ENCODE data around the gene EIF4G3. TPM values are rescaled to one million over a fixed set of nuclear protein-coding genes. Genes with fewer than 3 reads are reported as not detected.

The EIF4G3 gene
- total and polyA plus RNA-seq, 2 donors (not counting 1 experiment from before 2014, with no cell fraction given), result 33.6 to 76.0 TPM

DNA sequence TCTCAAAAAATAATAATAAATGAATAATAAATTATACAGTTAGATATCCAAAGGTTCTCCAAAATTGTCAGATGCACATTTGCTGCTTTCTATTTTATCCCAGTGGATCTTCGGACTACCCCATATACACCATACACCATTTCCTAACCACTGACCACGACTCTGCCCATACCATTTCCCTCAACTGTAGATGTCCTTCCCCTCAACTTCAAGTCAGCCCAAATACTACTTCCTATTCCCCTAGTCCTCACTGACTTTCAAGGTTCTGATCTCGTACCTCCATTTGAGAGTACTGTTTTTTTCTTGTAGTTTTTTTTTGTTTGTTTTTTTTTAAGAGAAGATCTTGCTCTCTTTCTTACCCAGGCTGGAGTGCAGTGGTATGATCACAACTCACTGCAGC, 19.6 kb downstream of the EIF4G3 start:
- intact Hi-C loops (cut with micrococcal nuclease), result no loop called here
- ChIA-PET CTCF (no interaction called here), POLR2A (no interaction called here)
- TF ChIP-seq EZH2 (IDR thresholded peaks at IDR 0.05; ENCODE audit: borderline replicate concordance, insufficient read depth, low read depth, low read length, poor library complexity, severe bottlenecking), result no peak
- Histone ChIP-seq H3K4me1 (ENCODE audit: control insufficient read depth in 2 of 2, insufficient read depth in 2 of 2, low read length in 2 of 2) (no peaks in the 10 kb centered on the region), H3K79me2 (ENCODE audit: control insufficient read depth, insufficient read depth, low read length) (peaks cover 94% of the 10 kb centered on the region), H3K27ac (ENCODE audit: low read length in 2 of 2) (no peak overlapping the region), H3K36me3 (replicated peaks in 1 of 2; ENCODE audit: control extremely low read depth in 1 of 2, control insufficient read depth in 1 of 2, extremely low read depth in 1 of 2, insufficient read depth in 2 of 2, low read length in 1 of 2) (peaks cover 1 to 13% of the 10 kb centered on the region in 2 experiments), H3K4me2 (replicated peaks; ENCODE audit: low read depth, low read length, poor library complexity, severe bottlenecking) (no peak overlapping the region), H4K20me1 (ENCODE audit: control insufficient read depth, insufficient read depth, low read length, poor library complexity, severe bottlenecking) (no peaks in the 10 kb centered on the region), H3K4me3 (ENCODE audit: control extremely low read depth in 1 of 5, extremely low read depth in 1 of 5, insufficient read depth in 1 of 5, low read depth in 2 of 5, low read length in 4 of 5) (no peak overlapping the region), H3K9ac (ENCODE audit: low read length) (no peak overlapping the region), H2AFZ (ENCODE audit: insufficient read depth, low read depth, low read length, poor library complexity, severe bottlenecking) (no peak overlapping the region), H3K27me3 (replicated peaks in 1 of 4; ENCODE audit: control extremely low read depth in 1 of 4, control insufficient read depth in 3 of 4, insufficient read depth in 4 of 4, low read length in 3 of 4) (no peaks in the 10 kb centered on the region), H3K9me3 (ENCODE audit: control extremely low read depth in 1 of 3, control insufficient read depth in 2 of 3, insufficient read depth in 1 of 3, low read length in 2 of 3) (no peaks in the 10 kb centered on the region)
- DNase-seq, result no peak
- no peak overlapping the region for H3K27ac Mint-ChIP-seq
- 88% methylated on average over 1 of the region's 3 CpGs for WGBS (ENCODE audit: insufficient coverage)
- no peak overlapping the region for H3K4me3 Mint-ChIP-seq
- ATAC-seq (ENCODE audit: low read depth), result no peak
- H3K9me3 Mint-ChIP-seq (ENCODE audit: insufficient read depth), result no peaks in the 10 kb centered on the region
- H3K4me1 Mint-ChIP-seq, result peaks cover 22% of the 10 kb centered on the region
- H3K27me3 Mint-ChIP-seq, result no peaks in the 10 kb centered on the region

DNA sequence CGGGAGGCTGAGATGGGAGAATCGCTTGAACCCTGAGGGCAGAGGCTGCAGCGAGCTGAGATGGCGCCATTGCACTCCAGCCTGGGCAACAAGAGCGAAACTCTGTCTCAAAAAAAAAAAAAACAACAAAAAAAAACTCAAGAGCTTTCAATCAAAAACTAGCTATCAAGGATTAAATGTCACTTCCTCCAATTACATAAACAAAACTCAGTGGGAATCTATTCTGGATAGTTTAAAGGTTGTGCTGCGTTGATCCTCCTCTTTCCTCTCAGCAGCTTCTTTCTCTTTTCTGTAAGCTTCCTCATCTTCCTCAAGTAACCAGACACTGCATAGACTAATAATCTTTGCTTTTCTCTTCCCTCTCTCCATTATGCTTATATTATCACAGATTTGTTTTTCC, 20.7 kb downstream of the EIF4G3 start:
- Histone ChIP-seq H2AFZ (ENCODE audit: insufficient read depth, low read depth, low read length, poor library complexity, severe bottlenecking) (no peak overlapping the region), H3K36me3 (replicated peaks in 1 of 2; ENCODE audit: control extremely low read depth in 1 of 2, control insufficient read depth in 1 of 2, extremely low read depth in 1 of 2, insufficient read depth in 2 of 2, low read length in 1 of 2) (peaks cover 4 to 12% of the 10 kb centered on the region in 2 experiments), H3K79me2 (ENCODE audit: control insufficient read depth, insufficient read depth, low read length) (peaks cover 89% of the 10 kb centered on the region), H3K9ac (ENCODE audit: low read length) (no peak overlapping the region), H4K20me1 (ENCODE audit: control insufficient read depth, insufficient read depth, low read length, poor library complexity, severe bottlenecking) (no peaks in the 10 kb centered on the region), H3K27ac (ENCODE audit: low read length in 2 of 2) (no peak overlapping the region), H3K27me3 (replicated peaks in 1 of 4; ENCODE audit: control extremely low read depth in 1 of 4, control insufficient read depth in 3 of 4, insufficient read depth in 4 of 4, low read length in 3 of 4) (no peaks in the 10 kb centered on the region), H3K4me1 (ENCODE audit: control insufficient read depth in 2 of 2, insufficient read depth in 2 of 2, low read length in 2 of 2) (no peaks in the 10 kb centered on the region), H3K9me3 (ENCODE audit: control extremely low read depth in 1 of 3, control insufficient read depth in 2 of 3, insufficient read depth in 1 of 3, low read length in 2 of 3) (no peaks in the 10 kb centered on the region), H3K4me2 (replicated peaks; ENCODE audit: low read depth, low read length, poor library complexity, severe bottlenecking) (no peak overlapping the region), H3K4me3 (ENCODE audit: control extremely low read depth in 1 of 5, extremely low read depth in 1 of 5, insufficient read depth in 1 of 5, low read depth in 2 of 5, low read length in 4 of 5) (no peak overlapping the region)
- Mint-ChIP-seq H3K4me3 (no peak overlapping the region), H3K4me1 (peaks cover 25% of the 10 kb centered on the region), H3K27me3 (no peaks in the 10 kb centered on the region), H3K27ac (no peak overlapping the region), H3K9me3 (ENCODE audit: insufficient read depth) (no peaks in the 10 kb centered on the region)
- TF ChIP-seq, protein P1, sequence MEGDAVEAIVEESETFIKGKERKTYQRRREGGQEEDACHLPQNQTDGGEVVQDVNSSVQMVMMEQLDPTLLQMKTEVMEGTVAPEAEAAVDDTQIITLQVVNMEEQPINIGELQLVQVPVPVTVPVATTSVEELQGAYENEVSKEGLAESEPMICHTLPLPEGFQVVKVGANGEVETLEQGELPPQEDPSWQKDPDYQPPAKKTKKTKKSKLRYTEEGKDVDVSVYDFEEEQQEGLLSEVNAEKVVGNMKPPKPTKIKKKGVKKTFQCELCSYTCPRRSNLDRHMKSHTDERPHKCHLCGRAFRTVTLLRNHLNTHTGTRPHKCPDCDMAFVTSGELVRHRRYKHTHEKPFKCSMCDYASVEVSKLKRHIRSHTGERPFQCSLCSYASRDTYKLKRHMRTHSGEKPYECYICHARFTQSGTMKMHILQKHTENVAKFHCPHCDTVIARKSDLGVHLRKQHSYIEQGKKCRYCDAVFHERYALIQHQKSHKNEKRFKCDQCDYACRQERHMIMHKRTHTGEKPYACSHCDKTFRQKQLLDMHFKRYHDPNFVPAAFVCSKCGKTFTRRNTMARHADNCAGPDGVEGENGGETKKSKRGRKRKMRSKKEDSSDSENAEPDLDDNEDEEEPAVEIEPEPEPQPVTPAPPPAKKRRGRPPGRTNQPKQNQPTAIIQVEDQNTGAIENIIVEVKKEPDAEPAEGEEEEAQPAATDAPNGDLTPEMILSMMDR (IDR thresholded peaks at IDR 0.05), result no peak
- no peak for TF ChIP-seq EZH2 (IDR thresholded peaks at IDR 0.05; ENCODE audit: borderline replicate concordance, insufficient read depth, low read depth, low read length, poor library complexity, severe bottlenecking)
- CTCF ChIA-PET, result interaction anchor here (1.2 kb wide), 1 partner anchor 39 kb away, joined by 6 read pairs; no protein-coding TSS in a partner anchor
- no peak for DNase-seq
- no peak for ATAC-seq (ENCODE audit: low read depth)
- intact Hi-C loops (cut with micrococcal nuclease), result no loop called here
- POLR2A ChIA-PET, result no interaction called here
- 100% methylated on average over 3 of the region's 6 CpGs for WGBS (ENCODE audit: insufficient coverage)
